ENCODE measurements around the gene SIX1. TPM values are rescaled to one million over a fixed set of nuclear protein-coding genes. Genes with fewer than 3 reads are reported as not detected.

The SIX1 gene
- total RNA-seq, 2 donors from 2014 or later, result 23.5 to 25.0 TPM

DNA sequence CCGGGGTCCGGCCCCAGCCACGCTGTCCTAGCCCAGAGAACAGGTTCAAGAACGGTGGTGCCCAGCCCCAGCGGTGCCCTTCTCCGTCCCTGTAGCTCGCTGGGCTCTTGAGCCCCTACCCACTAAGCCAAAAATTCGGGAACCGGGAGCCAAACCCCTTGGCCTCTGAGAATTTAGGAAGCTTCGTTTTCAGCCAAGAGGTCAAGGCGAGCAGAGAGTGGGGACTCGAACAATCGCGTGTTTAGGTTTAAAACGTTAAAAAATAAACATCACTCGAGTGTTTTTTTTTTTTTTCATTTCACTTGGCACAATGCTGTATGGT is 6.2 kb downstream of the SIX1 start:
- WGBS, result 20% methylated on average over 16 of the region's 16 CpGs
- no peak for DNase-seq (ENCODE audit: low spot score)
- Histone ChIP-seq H3K4me1 (replicated peaks) (no peaks in the 10 kb centered on the region), H3K4me3 (peak overlapping the region; percentile 0 to 7), H3K9me3 (no peaks in the 10 kb centered on the region), H3K27ac (peak overlapping the region; percentile 86 to 92), H3K27me3 (replicated peaks; ENCODE audit: insufficient read depth) (no peaks in the 10 kb centered on the region), H3K36me3 (no peaks in the 10 kb centered on the region)
- intact Hi-C loops (cut with DNase I), result no loop called here
- TF ChIP-seq POLR2AphosphoS5 (IDR thresholded peaks at IDR 0.05) (no peak), POLR2A (IDR thresholded peaks at IDR 0.05) (no peak)
- TF ChIP-seq, protein P1, sequence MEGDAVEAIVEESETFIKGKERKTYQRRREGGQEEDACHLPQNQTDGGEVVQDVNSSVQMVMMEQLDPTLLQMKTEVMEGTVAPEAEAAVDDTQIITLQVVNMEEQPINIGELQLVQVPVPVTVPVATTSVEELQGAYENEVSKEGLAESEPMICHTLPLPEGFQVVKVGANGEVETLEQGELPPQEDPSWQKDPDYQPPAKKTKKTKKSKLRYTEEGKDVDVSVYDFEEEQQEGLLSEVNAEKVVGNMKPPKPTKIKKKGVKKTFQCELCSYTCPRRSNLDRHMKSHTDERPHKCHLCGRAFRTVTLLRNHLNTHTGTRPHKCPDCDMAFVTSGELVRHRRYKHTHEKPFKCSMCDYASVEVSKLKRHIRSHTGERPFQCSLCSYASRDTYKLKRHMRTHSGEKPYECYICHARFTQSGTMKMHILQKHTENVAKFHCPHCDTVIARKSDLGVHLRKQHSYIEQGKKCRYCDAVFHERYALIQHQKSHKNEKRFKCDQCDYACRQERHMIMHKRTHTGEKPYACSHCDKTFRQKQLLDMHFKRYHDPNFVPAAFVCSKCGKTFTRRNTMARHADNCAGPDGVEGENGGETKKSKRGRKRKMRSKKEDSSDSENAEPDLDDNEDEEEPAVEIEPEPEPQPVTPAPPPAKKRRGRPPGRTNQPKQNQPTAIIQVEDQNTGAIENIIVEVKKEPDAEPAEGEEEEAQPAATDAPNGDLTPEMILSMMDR (IDR thresholded peaks at IDR 0.05), result no peak

DNA sequence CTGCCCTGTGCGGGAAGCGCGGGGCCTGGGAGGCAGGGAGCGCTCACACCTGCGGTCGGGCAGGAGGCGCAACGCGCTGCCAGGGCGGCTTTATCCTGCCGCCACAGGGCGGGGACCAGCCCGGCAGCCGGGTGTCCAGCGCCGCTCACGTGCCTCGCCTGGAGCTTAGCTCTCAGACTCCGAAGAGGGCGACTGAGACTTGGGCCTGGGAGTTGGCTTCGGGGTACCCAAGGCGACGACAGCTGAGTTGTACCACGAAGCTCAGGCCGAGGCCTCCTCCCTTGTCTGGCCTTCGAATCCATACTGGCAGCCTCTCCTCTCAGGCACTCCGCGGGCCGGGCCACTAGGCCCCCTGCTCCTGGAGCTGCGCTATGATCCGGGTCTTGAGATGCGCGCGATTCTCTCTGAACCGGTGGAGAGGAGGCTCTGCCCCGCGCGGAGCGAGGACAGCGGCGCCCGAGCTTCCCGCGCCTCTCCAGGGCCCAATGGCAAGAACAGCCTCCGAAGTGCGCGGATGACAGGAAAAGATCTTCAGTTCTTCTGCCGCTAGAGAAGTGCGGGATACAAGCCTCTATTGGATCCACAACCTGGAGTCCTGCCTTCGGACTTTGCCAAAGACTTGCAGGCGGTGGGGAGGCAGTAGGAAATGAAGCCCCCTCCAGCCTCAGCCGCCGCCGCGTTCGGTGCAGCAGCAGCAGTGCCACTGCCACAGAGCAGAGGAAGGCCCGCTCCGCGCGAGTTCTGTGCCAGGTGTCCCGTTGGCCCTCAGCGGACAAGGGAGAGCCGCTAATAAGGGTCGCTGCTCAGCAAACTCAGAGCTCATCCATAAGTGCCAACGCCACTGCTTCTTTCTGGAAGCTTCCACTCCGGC is 6.8 kb downstream of the SIX1 start:
- no peak for DNase-seq (ENCODE audit: low spot score)
- intact Hi-C loops (cut with DNase I), result no loop called here
- TF ChIP-seq, protein P1 (IDR thresholded peaks at IDR 0.05), result no peak
- TF ChIP-seq POLR2AphosphoS5 (IDR thresholded peaks at IDR 0.05) (no peak), POLR2A (IDR thresholded peaks at IDR 0.05) (no peak)
- H3K4me3 ChIP-seq, result peak overlapping the region; percentile 0 to 7
- peak overlapping the region; percentile 86 to 92 for H3K27ac ChIP-seq
- WGBS, result 51% methylated on average over 52 of the region's 66 CpGs
- no peaks in the 10 kb centered on the region for H3K27me3 ChIP-seq (replicated peaks; ENCODE audit: insufficient read depth)
- H3K4me1 ChIP-seq (replicated peaks), result peaks cover 1% of the 10 kb centered on the region
- no peaks in the 10 kb centered on the region for H3K36me3 ChIP-seq
- no peaks in the 10 kb centered on the region for H3K9me3 ChIP-seq

DNA sequence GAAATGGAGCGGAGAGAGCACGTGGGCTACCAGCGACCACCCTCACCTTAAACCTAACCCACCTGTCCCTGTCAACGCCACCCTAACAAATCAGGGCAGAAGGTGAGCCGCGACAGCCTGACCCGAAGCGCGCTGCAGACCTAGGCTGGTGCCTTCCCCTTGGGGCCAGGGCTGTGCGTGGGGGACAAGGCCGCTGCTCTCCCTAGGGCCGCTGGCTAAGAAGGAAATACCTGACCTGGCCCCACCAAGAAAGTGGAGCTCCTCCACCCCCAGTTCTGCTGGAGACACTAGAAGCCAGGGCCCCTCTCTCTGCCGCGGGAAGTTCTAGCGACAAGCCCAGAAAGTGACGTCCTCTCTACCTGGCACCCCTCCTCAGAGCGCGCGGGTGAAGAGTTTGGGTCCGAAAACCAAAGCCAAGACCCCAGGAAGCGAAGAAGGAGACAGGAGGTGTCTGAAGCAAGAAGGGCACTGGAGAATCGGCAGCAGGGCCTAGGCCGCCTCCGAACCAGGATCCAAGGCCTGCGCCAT is 7.5 kb downstream of the SIX1 start:
- 61% methylated on average over 16 of the region's 25 CpGs for WGBS
- Histone ChIP-seq H3K4me3 (peak overlapping the region in 1 of 2 donors; percentile 7), H3K9me3 (no peaks in the 10 kb centered on the region), H3K36me3 (no peaks in the 10 kb centered on the region), H3K4me1 (replicated peaks) (peaks cover 2% of the 10 kb centered on the region), H3K27me3 (replicated peaks; ENCODE audit: insufficient read depth) (no peaks in the 10 kb centered on the region), H3K27ac (peak overlapping the region; percentile 86 to 92)
- no peak for DNase-seq (ENCODE audit: low spot score)
- intact Hi-C loops (cut with DNase I), result no loop called here
- TF ChIP-seq POLR2A (IDR thresholded peaks at IDR 0.05), result no peak
- no peak for TF ChIP-seq POLR2AphosphoS5 (IDR thresholded peaks at IDR 0.05)
- TF ChIP-seq, protein P1 (IDR thresholded peaks at IDR 0.05), result no peak

DNA sequence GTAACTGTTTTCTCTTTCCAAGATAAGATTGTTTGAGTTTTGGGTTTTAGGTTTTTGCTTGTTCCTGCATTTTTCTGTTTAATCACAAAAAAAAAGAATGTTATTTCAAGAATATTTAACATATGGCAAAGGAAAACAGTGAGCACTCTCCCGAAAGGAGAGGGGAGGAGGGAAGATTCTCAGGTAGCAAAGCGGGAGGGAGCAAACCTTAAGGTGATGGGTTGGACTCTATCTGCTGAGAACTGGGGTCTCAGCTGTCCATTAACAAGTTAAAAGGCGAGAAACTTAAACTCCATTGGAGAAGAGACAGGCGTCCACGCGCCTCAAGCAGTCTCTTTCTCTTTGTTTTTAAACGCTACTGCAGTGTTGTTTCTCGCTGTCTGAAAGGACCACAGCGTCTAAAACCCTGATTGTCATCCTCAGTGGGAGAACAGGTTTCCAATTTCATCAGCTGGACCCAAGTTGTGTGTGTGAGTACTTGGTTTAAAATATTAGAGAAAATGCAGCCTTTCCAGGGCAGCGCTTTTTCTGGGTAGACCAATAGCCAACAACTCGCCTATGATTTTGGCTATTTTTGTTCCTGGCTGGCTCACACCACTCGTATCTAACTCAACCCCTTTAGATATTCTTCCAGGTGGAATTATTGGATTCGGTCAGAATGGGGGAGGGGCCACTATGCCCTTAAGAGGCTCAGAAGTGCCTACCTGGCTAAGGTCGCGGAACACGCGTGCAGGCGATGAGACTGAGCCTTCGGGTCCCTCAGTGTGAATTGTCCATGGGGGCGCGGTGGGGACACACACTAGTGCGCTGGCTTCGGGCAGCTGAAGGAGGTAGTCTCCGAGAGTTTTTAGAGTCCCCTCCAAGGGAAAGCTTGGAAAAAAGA is 8.2 kb downstream of the SIX1 start:
- 56% methylated on average over 24 of the region's 24 CpGs for WGBS
- intact Hi-C loops (cut with DNase I), result no loop called here
- Histone ChIP-seq H3K27ac (peak overlapping the region; percentile 86 to 92), H3K4me1 (replicated peaks) (peaks cover 2% of the 10 kb centered on the region), H3K9me3 (no peaks in the 10 kb centered on the region), H3K36me3 (no peaks in the 10 kb centered on the region), H3K4me3 (peak overlapping the region in 1 of 2 donors; percentile 1), H3K27me3 (replicated peaks; ENCODE audit: insufficient read depth) (no peaks in the 10 kb centered on the region)
- no peak for DNase-seq (ENCODE audit: low spot score)
- no peak for TF ChIP-seq POLR2A (IDR thresholded peaks at IDR 0.05)
- TF ChIP-seq, protein P1 (IDR thresholded peaks at IDR 0.05), result no peak
- TF ChIP-seq POLR2AphosphoS5 (IDR thresholded peaks at IDR 0.05), result no peak
